ENCODE data around the gene KCNJ11.

GRCh38 chr11:17381156-17381555 lies 7.3 kb downstream of the KCNJ11 start:
- TF ChIP-seq CTCF (IDR thresholded peaks at IDR 0.05) = no peak
- TF ChIP-seq POLR2A (IDR thresholded peaks at IDR 0.05) = no peak

Measured in testis (tissue), 2 donors.